ENCODE results near the gene PKMYT1. TPM values are rescaled to one million over a fixed set of nuclear protein-coding genes. Genes with fewer than 3 reads are reported as not detected.

Gene PKMYT1
- total and polyA plus RNA-seq, 2 of the 4 experiments (the other 2 are of a cell fraction), result 1.8 to 14.9 TPM

DNA sequence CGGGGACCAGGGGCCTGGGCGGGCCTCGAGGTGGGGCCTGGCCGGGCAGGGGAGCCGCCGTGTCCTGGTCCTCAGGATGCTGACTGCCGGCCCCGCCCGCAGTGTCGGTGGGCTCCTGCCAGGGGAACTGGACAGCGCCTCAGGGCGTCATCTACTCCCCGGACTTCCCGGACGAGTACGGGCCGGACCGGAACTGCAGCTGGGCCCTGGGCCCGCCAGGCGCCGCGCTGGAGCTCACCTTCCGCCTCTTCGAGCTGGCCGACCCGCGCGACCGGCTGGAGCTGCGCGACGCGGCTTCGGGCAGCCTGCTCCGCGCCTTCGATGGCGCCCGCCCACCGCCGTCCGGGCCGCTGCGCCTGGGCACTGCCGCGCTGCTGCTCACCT is 13.4 kb downstream of the PKMYT1 start:
- H3K36me3 ChIP-seq (ENCODE audit: control insufficient read depth, insufficient read depth, low read length), result peaks cover under 1% of the 10 kb centered on the region; the same call in 1 of the 2 replicates
- H3K4me1 ChIP-seq (ENCODE audit: control insufficient read depth, insufficient read depth, low read length), result peaks cover 7% of the 10 kb centered on the region; the same call in 1 of the 2 replicates
- H3K23ac ChIP-seq (ENCODE audit: low read depth, low read length), result no peak overlapping the region
- H3K4ac ChIP-seq (ENCODE audit: low read depth, low read length), result no peak overlapping the region
- in situ Hi-C loops (cut with MboI; ENCODE audit: low sequenced_read_pairs), result no loop called here
- dilution Hi-C loops (cut with HindIII; ENCODE audit: low sequenced_read_pairs, unreplicated experiment), result no loop called here
- H3K56ac ChIP-seq (ENCODE audit: extremely low read depth, insufficient read depth, low read length), result no peak overlapping the region
- H3K79me1 ChIP-seq (ENCODE audit: low read depth in 1 of 2, low read length in 2 of 2), result peaks cover 5 to 20% of the 10 kb centered on the region in 2 experiments; a peak in 3 of 4 replicates
- POLR2A ChIA-PET (ENCODE audit: unreplicated experiment), result no interaction called here
- no peak overlapping the region for H2AK5ac ChIP-seq (ENCODE audit: low read depth, low read length)
- peak overlapping the region; percentile 3 for H2AFZ ChIP-seq (replicated peaks; ENCODE audit: low read length, poor library complexity)
- H3K9ac ChIP-seq (ENCODE audit: low read depth, low read length), result no peak overlapping the region
- peaks cover 17% of the 10 kb centered on the region for H3K9me1 ChIP-seq (ENCODE audit: insufficient read depth, low read length)
- H3K4me3 ChIP-seq (ENCODE audit: insufficient read depth, low read depth, low read length), result no peak overlapping the region
- no peak overlapping the region for H3K4me2 ChIP-seq (ENCODE audit: low read depth, low read length)
- H4K8ac ChIP-seq (ENCODE audit: low read depth in 2 of 2, low read length in 2 of 2), result no peak overlapping the region
- peaks cover 52% of the 10 kb centered on the region for H3K27me3 ChIP-seq (ENCODE audit: control insufficient read depth, insufficient read depth, low read length)
- H3K9me3 ChIP-seq (ENCODE audit: control insufficient read depth, insufficient read depth, low read length), result no peaks in the 10 kb centered on the region; the same call in 1 of the 2 replicates
- no peak overlapping the region for H2AK9ac ChIP-seq (replicated peaks; ENCODE audit: low read depth, low read length, poor library complexity)
- H2BK5ac ChIP-seq (ENCODE audit: low read depth, low read length, poor library complexity, severe bottlenecking), result no peak overlapping the region
- ATAC-seq (ENCODE audit: low read depth) (no peak), DNase-seq (no peak)
- H3K27ac ChIP-seq (ENCODE audit: insufficient read depth, low read length), result no peak overlapping the region
- WGBS, 2 experiments (ENCODE audit: extremely low coverage in 2 of 2, insufficient read length in 1 of 2), result 8% methylated on average over 19 of the region's 46 CpGs; no CpG with 5 or more reads in 1 of the 2 experiments
- no peak overlapping the region for H4K91ac ChIP-seq (ENCODE audit: insufficient read depth, low read depth, low read length)
- peaks cover 33% of the 10 kb centered on the region for H4K20me1 ChIP-seq (ENCODE audit: insufficient read depth, low read length)
- CTCF ChIA-PET, result no interaction called here
- H2BK15ac ChIP-seq (ENCODE audit: low read depth, low read length), result no peak overlapping the region
- no peak for TF ChIP-seq SMC3 (IDR thresholded peaks at IDR 0.05; ENCODE audit: low read depth, low read length)
- no peak for TF ChIP-seq RFX5 (IDR thresholded peaks at IDR 0.05; ENCODE audit: low read depth, low read length)
- TF ChIP-seq CEBPB (IDR thresholded peaks at IDR 0.05; ENCODE audit: low read depth, low read length), result no peak
- H2BK20ac ChIP-seq (ENCODE audit: low read depth, low read length), result no peak overlapping the region
- intact Hi-C loops (cut with micrococcal nuclease), result no loop called here
- H3K14ac ChIP-seq (replicated peaks; ENCODE audit: low read depth, low read length), result no peak overlapping the region
- no TSS peak for BruUV-seq (replicated peaks)
- no peak overlapping the region for H3K18ac ChIP-seq (ENCODE audit: low read depth, low read length)
- H2BK120ac ChIP-seq (ENCODE audit: low read depth, low read length), result no peak overlapping the region
- H4K5ac ChIP-seq (ENCODE audit: low read depth, low read length), result no peak overlapping the region
